Measurements from ENCODE around the gene PPP1R14D.

Gene PPP1R14D

GRCh38 chr15:40807028-40807887, 21.2 kb downstream of the PPP1R14D start, which contains the start of the genes DNAJC17 and ZFYVE19:
TSS of gene DNAJC17 (minus strand) at chr15:40807473. CDS start at chr15:40807446, 27 bp downstream.
TSS of gene ZFYVE19 (plus strand) at chr15:40807089. CDS start at chr15:40807590, 501 bp downstream.
- Histone ChIP-seq H2AFZ (ENCODE audit: low read depth, low read length, severe bottlenecking) (peak within 1 kb of the TSS; percentile 99), H3K9me2 (replicated peaks; ENCODE audit: insufficient read depth, low read length) (no peaks in the 10 kb centered on the region), H3K27ac (ENCODE audit: low read depth, low read length) (peak within 1 kb of the TSS; percentile 90), H3K9me3 (ENCODE audit: insufficient read depth, low read length) (no peaks in the 10 kb centered on the region), H3F3A (ENCODE audit: insufficient read depth) (no peaks in the 10 kb centered on the region), H3K79me2 (ENCODE audit: insufficient read depth, low read length) (peaks cover 42% of the 10 kb centered on the region), H3K4me2 (ENCODE audit: low read depth, low read length, poor library complexity, severe bottlenecking) (peak within 1 kb of the TSS; percentile 96), H3K4me3 (ENCODE audit: insufficient read depth, low read length, poor library complexity, severe bottlenecking) (peak within 1 kb of the TSS; percentile 95), H3K27me3 (ENCODE audit: low read length) (no peaks in the 10 kb centered on the region), H4K20me1 (ENCODE audit: low read depth, low read length) (no peaks in the 10 kb centered on the region), H3K36me3 (ENCODE audit: low read length) (no peaks in the 10 kb centered on the region), H3K9ac (ENCODE audit: low read length) (peak within 1 kb of the TSS; percentile 98)
- TF ChIP-seq CTCF (IDR thresholded peaks at IDR 0.05; ENCODE audit: insufficient read depth, low read length, poor library complexity, severe bottlenecking) = no peak
- no peak for TF ChIP-seq EZH2phosphoT487 (conservative IDR thresholded peaks at IDR 0.05; ENCODE audit: low read length)

GRCh38 chr15:40806672-40807027, 21.9 kb downstream of the PPP1R14D start:
- Histone ChIP-seq H3K9me3 (ENCODE audit: insufficient read depth, low read length) (no peaks in the 10 kb centered on the region), H3K27me3 (ENCODE audit: low read length) (no peaks in the 10 kb centered on the region), H4K20me1 (ENCODE audit: low read depth, low read length) (no peaks in the 10 kb centered on the region), H3K27ac (ENCODE audit: low read depth, low read length) (peak overlapping the region; percentile 90), H3K4me2 (ENCODE audit: low read depth, low read length, poor library complexity, severe bottlenecking) (peak overlapping the region; percentile 96), H3K79me2 (ENCODE audit: insufficient read depth, low read length) (peaks cover 45% of the 10 kb centered on the region), H3K36me3 (ENCODE audit: low read length) (no peaks in the 10 kb centered on the region), H3K9ac (ENCODE audit: low read length) (peak overlapping the region; percentile 98), H3K4me3 (ENCODE audit: insufficient read depth, low read length, poor library complexity, severe bottlenecking) (peak overlapping the region; percentile 95), H3F3A (ENCODE audit: insufficient read depth) (no peaks in the 10 kb centered on the region), H3K9me2 (replicated peaks; ENCODE audit: insufficient read depth, low read length) (no peaks in the 10 kb centered on the region), H2AFZ (ENCODE audit: low read depth, low read length, severe bottlenecking) (peak overlapping the region; percentile 99)
- TF ChIP-seq EZH2phosphoT487 (conservative IDR thresholded peaks at IDR 0.05; ENCODE audit: low read length) (no peak), CTCF (IDR thresholded peaks at IDR 0.05; ENCODE audit: insufficient read depth, low read length, poor library complexity, severe bottlenecking) (no peak)

GRCh38 chr15:40803688-40804087, 24.8 kb downstream of the PPP1R14D start:
- no peaks in the 10 kb centered on the region for H3K9me2 ChIP-seq (replicated peaks; ENCODE audit: insufficient read depth, low read length)
- H3K79me2 ChIP-seq (ENCODE audit: insufficient read depth, low read length) = peaks cover 63% of the 10 kb centered on the region
- no peak overlapping the region for H3K4me3 ChIP-seq (ENCODE audit: insufficient read depth, low read length, poor library complexity, severe bottlenecking)
- no peaks in the 10 kb centered on the region for H3K9me3 ChIP-seq (ENCODE audit: insufficient read depth, low read length)
- no peaks in the 10 kb centered on the region for H3F3A ChIP-seq (ENCODE audit: insufficient read depth)
- no peaks in the 10 kb centered on the region for H4K20me1 ChIP-seq (ENCODE audit: low read depth, low read length)
- no peak overlapping the region for H2AFZ ChIP-seq (ENCODE audit: low read depth, low read length, severe bottlenecking)
- TF ChIP-seq CTCF (IDR thresholded peaks at IDR 0.05; ENCODE audit: insufficient read depth, low read length, poor library complexity, severe bottlenecking) (no peak), EZH2phosphoT487 (conservative IDR thresholded peaks at IDR 0.05; ENCODE audit: low read length) (no peak)
- H3K27ac ChIP-seq (ENCODE audit: low read depth, low read length) = no peak overlapping the region
- no peaks in the 10 kb centered on the region for H3K36me3 ChIP-seq (ENCODE audit: low read length)
- H3K4me2 ChIP-seq (ENCODE audit: low read depth, low read length, poor library complexity, severe bottlenecking) = no peak overlapping the region
- H3K9ac ChIP-seq (ENCODE audit: low read length) = no peak overlapping the region
- H3K27me3 ChIP-seq (ENCODE audit: low read length) = no peaks in the 10 kb centered on the region

Measured in SU-DHL-6 (cell line).